Measurements from ENCODE around the gene RPL10. TPM values are rescaled to one million over a fixed set of nuclear protein-coding genes. Genes with fewer than 3 reads are reported as not detected.

RPL10 gene
- total and polyA plus RNA-seq, 8 donors = 2,309 to 5,478 (median 4,751) TPM

- Histone ChIP-seq H3K36me3 (no peaks in the 10 kb centered on the region), H3K27ac (peak within 1 kb of the TSS; percentile 95 to 96), H3K9me3 (no peaks in the 10 kb centered on the region), H3K4me3 (peak within 1 kb of the TSS; percentile 56 to 62), H3K27me3 (no peaks in the 10 kb centered on the region), H3K4me1 (peaks cover 0 to 26% of the 10 kb centered on the region in 2 donors)
- ATAC-seq = peak; percentile 89
- intact Hi-C loops (cut with DNase I) = no loop called here
- TF ChIP-seq CTCF (IDR thresholded peaks at IDR 0.05) = peak in 1 of 2 donors; percentile 46
- DNase-seq = peak; percentile 94 to 98 (median 97)
Measured at GRCh38 chrX:154378799-154379568, 19.2 kb upstream of the RPL10 start, which contains the start of gene EMD. TSS of gene EMD (plus strand) at chrX:154379295. CDS start at chrX:154379485, 190 bp downstream.

GRCh38 chrX:154379569-154379951 lies 18.6 kb upstream of the RPL10 start:
- H3K9me3 ChIP-seq = no peaks in the 10 kb centered on the region
- ATAC-seq (no peak), DNase-seq (no peak)
- H3K4me1 ChIP-seq = peaks cover 0 to 23% of the 10 kb centered on the region in 2 donors
- H3K27ac ChIP-seq = peak overlapping the region; percentile 95
- intact Hi-C loops (cut with DNase I) = no loop called here
- H3K4me3 ChIP-seq = peak overlapping the region; percentile 56 to 62
- H3K27me3 ChIP-seq = no peaks in the 10 kb centered on the region
- no peak for TF ChIP-seq CTCF (IDR thresholded peaks at IDR 0.05)
- no peaks in the 10 kb centered on the region for H3K36me3 ChIP-seq

GRCh38 chrX:154380153-154380552 lies 18.0 kb upstream of the RPL10 start:
- Histone ChIP-seq H3K4me3 (peak overlapping the region; percentile 56 to 62), H3K27ac (peak overlapping the region; percentile 95), H3K36me3 (no peaks in the 10 kb centered on the region), H3K27me3 (no peaks in the 10 kb centered on the region), H3K4me1 (peaks cover 0 to 21% of the 10 kb centered on the region in 2 donors), H3K9me3 (no peaks in the 10 kb centered on the region)
- TF ChIP-seq CTCF (IDR thresholded peaks at IDR 0.05) = no peak
- intact Hi-C loops (cut with DNase I) = no loop called here
- no peak for DNase-seq
- no peak for ATAC-seq

- Histone ChIP-seq H3K4me1 (peaks cover 0 to 21% of the 10 kb centered on the region in 2 donors), H3K9me3 (no peaks in the 10 kb centered on the region), H3K36me3 (no peaks in the 10 kb centered on the region), H3K27ac (no peak overlapping the region), H3K27me3 (no peaks in the 10 kb centered on the region), H3K4me3 (peak overlapping the region in 1 of 2 donors; percentile 62)
- intact Hi-C loops (cut with DNase I) = no loop called here
- TF ChIP-seq CTCF (IDR thresholded peaks at IDR 0.05) = no peak
- no peak for DNase-seq
- ATAC-seq = no peak
Measured at GRCh38 chrX:154380787-154381186, 17.4 kb upstream of the RPL10 start.

GRCh38 chrX:154381271-154381670 lies 16.9 kb upstream of the RPL10 start:
- DNase-seq (no peak), ATAC-seq (no peak)
- no peak overlapping the region for H3K4me3 ChIP-seq
- peaks cover 0 to 21% of the 10 kb centered on the region in 2 donors for H3K4me1 ChIP-seq
- H3K27me3 ChIP-seq = no peaks in the 10 kb centered on the region
- H3K36me3 ChIP-seq = no peaks in the 10 kb centered on the region
- H3K9me3 ChIP-seq = no peaks in the 10 kb centered on the region
- TF ChIP-seq CTCF (IDR thresholded peaks at IDR 0.05) = no peak
- intact Hi-C loops (cut with DNase I) = no loop called here
- no peak overlapping the region for H3K27ac ChIP-seq
